ENCODE data around the gene TMEM129. TPM values are rescaled to one million over a fixed set of nuclear protein-coding genes. Genes with fewer than 3 reads are reported as not detected.

Gene TMEM129
- total and polyA plus RNA-seq, 2 experiments from 2014 or later, result 16.4 to 64.4 TPM

GRCh38 chr4:1711055-1711570, 10.0 kb downstream of the TMEM129 start:
- Histone ChIP-seq H3K27ac (ENCODE audit: low read depth) (no peak overlapping the region), H3K4me1 (ENCODE audit: insufficient read depth) (peaks cover 9% of the 10 kb centered on the region; the same call in 1 of the 2 replicates), H3K79me2 (replicated peaks; ENCODE audit: insufficient read depth) (peaks cover 61% of the 10 kb centered on the region), H3K4me2 (peak overlapping the region; percentile 98), H3K4me3 (peak overlapping the region; percentile 89), H3K9me2 (ENCODE audit: insufficient read depth) (no peaks in the 10 kb centered on the region), H3K36me3 (ENCODE audit: insufficient read depth) (0 out of 2 replicates have a peak, but pooled peaks cover 4% of the 10 kb centered on the region), H3F3A (replicated peaks; ENCODE audit: low read depth) (peaks cover 14% of the 10 kb centered on the region), H3K27me3 (ENCODE audit: insufficient read depth) (no peaks in the 10 kb centered on the region), H4K20me1 (replicated peaks; ENCODE audit: insufficient read depth) (peaks cover 30% of the 10 kb centered on the region), H2AFZ (peak overlapping the region; percentile 86)
- DNase-seq (ENCODE audit: low spot score) (peak; percentile 18), ATAC-seq (no peak; the same call in 2 of the 3 replicates)
- TF ChIP-seq CREB1 (CRISPR knock-in tag; IDR thresholded peaks at IDR 0.05; ENCODE audit: low read depth), result no peak
- H3K36me3 Mint-ChIP-seq (ENCODE audit: low read depth), result peaks cover 38% of the 10 kb centered on the region
- H3K9me3 Mint-ChIP-seq, result no peaks in the 10 kb centered on the region
- H3K4me1 Mint-ChIP-seq, result peaks cover 23% of the 10 kb centered on the region
- H3K27me3 Mint-ChIP-seq (ENCODE audit: insufficient read depth, low read depth, poor library complexity), result peaks cover 18% of the 10 kb centered on the region
- H3K4me3 Mint-ChIP-seq, result peak overlapping the region; percentile 92
- peak overlapping the region; percentile 86; the same call in 1 of the 2 replicates for H3K27ac Mint-ChIP-seq

- peaks cover 51% of the 10 kb centered on the region for H3K36me3 Mint-ChIP-seq (ENCODE audit: low read depth)
- no peak overlapping the region for H3K4me3 Mint-ChIP-seq
- no peak overlapping the region for H3K4me3 ChIP-seq
- no peaks in the 10 kb centered on the region for H3K9me2 ChIP-seq (ENCODE audit: insufficient read depth)
- peaks cover 5% of the 10 kb centered on the region; the same call in 1 of the 2 replicates for H3K4me1 ChIP-seq (ENCODE audit: insufficient read depth)
- peaks cover 79% of the 10 kb centered on the region for H3K79me2 ChIP-seq (replicated peaks; ENCODE audit: insufficient read depth)
- H3K4me1 Mint-ChIP-seq, result peaks cover 12% of the 10 kb centered on the region
- TF ChIP-seq JUNB (IDR thresholded peaks at IDR 0.05; ENCODE audit: unreplicated experiment) (no peak), CREB1 (CRISPR knock-in tag; IDR thresholded peaks at IDR 0.05; ENCODE audit: low read depth) (no peak), ZNF462 (CRISPR knock-in tag; IDR thresholded peaks at IDR 0.05) (no peak), ETS1 (IDR thresholded peaks at IDR 0.05) (no peak), REST (IDR thresholded peaks at IDR 0.05; ENCODE audit: unreplicated experiment) (no peak), ZNF331 (CRISPR knock-in tag; IDR thresholded peaks at IDR 0.05; ENCODE audit: low read depth) (no peak)
- H3K4me2 ChIP-seq, result no peak overlapping the region
- H3F3A ChIP-seq (replicated peaks; ENCODE audit: low read depth), result peaks cover 8% of the 10 kb centered on the region; the same call in 1 of the 2 replicates
- DNase-seq (ENCODE audit: low spot score), result no peak
- no peak for ATAC-seq
- no peaks in the 10 kb centered on the region for H3K27me3 ChIP-seq (ENCODE audit: insufficient read depth)
- H3K27ac ChIP-seq (ENCODE audit: low read depth), result no peak overlapping the region
- H3K27me3 Mint-ChIP-seq (ENCODE audit: insufficient read depth, low read depth, poor library complexity), result peaks cover 16% of the 10 kb centered on the region
- 0 out of 2 replicates have a peak, but pooled peaks cover 4% of the 10 kb centered on the region for H3K36me3 ChIP-seq (ENCODE audit: insufficient read depth)
- H3K9me3 Mint-ChIP-seq, result no peaks in the 10 kb centered on the region
- no peak overlapping the region for H2AFZ ChIP-seq
- no peak overlapping the region for H3K27ac Mint-ChIP-seq
- H4K20me1 ChIP-seq (replicated peaks; ENCODE audit: insufficient read depth), result peaks cover 29% of the 10 kb centered on the region
Observed at GRCh38 chr4:1708581-1708980, 12.5 kb downstream of the TMEM129 start.

All from GM23338 (cell line).